Measurements from ENCODE around the gene CNTFR. TPM values are rescaled to one million over a fixed set of nuclear protein-coding genes. Genes with fewer than 3 reads are reported as not detected.

CNTFR gene, protein sequence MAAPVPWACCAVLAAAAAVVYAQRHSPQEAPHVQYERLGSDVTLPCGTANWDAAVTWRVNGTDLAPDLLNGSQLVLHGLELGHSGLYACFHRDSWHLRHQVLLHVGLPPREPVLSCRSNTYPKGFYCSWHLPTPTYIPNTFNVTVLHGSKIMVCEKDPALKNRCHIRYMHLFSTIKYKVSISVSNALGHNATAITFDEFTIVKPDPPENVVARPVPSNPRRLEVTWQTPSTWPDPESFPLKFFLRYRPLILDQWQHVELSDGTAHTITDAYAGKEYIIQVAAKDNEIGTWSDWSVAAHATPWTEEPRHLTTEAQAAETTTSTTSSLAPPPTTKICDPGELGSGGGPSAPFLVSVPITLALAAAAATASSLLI
- total RNA-seq = not detected in 2 replicates

DNA sequence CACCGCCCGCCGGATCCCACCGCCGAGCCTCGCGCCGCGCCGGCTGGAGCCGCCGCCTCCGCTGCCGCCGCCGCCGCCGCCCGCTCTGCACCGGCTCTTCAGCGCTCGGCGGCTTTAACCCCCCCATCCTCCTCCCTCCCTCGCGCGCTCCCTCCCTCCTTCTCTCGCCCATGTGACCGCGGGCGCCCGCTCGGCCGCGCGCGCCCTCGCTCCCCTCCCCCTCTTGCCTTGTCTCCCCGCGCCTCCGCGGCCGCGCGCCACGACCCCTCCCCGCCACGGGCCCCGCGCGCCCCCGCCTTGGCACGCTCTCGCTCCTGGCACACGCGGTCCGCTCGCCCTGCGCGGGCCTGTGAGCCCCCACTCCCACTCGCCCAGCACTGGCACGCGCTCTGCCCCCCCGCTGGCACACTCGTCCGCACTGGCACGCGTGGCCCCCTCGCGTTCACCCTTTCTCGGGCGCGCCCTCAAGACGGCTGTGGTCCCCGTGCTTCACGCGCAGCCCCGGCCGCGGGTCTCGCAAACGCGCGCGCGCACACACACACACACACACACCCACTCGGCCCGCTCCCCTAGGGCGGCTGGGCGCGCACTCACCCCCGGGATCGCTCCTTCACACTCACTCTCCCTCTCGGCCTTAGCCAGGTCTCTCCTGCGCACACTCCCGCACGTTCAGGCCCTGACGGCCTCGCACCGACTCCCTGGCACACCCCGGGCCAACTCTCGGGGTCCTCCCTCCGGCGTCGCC is at the start of gene CNTFR:
Gene CNTFR (minus strand): TSS at position 89 of the 745 bp plus-strand sequence. CDS start 20,743 bp downstream, outside the sequence.

DNA sequence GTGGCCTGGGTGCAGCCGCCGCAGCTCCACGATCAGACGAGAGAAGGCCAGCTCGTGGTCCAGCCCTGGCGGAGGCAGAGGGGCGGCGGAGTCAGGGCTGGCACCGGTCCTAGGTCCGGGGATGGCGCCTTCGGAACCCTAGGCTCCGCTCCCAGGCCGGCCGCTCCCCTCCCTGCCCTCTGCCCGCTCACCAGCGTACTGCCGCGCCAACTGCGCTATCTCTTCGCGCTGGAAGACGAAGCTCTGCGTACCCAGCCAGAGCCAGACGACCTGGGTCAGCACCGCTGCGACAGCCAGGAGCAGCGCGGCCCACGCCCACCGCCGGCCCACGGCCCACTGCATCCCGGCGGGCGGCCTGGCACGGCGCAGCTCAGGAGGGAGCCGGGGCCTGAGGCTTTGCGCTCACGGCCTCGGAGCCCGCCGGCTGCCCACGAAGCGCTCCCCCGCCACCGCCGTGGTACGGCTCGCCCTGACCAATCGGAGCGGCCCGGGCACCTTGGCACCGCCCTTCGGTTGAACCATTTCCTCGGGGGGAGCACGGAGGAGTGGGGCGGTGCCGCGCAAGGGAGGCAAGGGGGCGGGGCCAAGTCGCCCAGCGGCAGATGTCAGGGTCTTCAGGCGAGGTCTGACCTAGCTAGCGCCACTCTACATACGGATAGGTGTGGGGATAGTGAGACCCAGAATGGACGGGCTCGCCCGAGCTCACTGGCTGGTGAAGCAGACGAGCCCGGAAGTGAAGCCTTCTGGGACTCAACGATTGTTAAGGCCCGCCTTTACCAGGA is 48.0 kb upstream of the CNTFR start, which contains the start of gene SIGMAR1:
Gene SIGMAR1 (minus strand): TSS at position 432 of the 782 bp plus-strand sequence. CDS start 90 bp downstream, at position 342.

DNA sequence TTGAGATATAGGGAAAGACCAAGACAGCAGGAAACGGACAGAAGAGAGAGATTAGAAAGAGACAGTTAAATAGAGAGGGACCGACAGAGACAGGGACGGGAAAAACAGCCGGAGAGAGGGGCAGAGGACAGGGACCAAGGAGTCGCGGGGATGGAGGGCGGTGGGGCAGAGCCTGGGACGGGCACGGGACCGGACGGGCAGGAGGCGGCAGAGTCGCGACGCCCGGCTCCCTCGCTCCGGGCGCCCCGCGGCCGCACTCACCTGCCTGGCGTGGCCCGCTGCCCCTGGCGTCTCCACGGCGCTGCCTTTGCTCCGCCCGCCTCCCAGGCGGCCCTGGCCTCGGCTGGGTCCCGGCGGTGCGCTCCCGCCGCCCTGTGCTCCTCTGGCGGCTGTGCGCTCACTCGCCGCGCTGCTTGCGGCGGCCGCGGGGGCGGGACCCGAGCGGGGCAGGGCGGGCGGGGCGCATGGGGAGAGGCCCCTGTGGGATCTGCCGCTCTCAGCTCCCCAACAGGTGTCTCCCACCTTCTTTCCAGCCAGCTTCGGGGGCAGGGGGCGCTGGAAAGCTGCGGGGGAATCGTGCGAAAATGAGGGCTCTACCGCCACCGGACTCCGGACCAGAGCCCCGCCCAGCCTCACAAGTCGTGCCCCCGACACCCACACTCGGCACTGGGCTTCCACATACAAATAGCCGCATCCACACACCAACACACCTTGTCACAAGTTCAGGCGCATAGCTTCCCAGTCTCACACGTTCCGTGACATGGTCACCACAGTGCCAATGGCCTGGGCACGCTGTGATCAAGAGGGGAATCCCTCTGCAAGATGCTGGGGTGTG is 39.3 kb upstream of the CNTFR start, which contains the start of gene ARID3C:
Gene ARID3C (minus strand): TSS at position 411 of the 835 bp plus-strand sequence. CDS start 1,052 bp downstream, outside the sequence.

DNA sequence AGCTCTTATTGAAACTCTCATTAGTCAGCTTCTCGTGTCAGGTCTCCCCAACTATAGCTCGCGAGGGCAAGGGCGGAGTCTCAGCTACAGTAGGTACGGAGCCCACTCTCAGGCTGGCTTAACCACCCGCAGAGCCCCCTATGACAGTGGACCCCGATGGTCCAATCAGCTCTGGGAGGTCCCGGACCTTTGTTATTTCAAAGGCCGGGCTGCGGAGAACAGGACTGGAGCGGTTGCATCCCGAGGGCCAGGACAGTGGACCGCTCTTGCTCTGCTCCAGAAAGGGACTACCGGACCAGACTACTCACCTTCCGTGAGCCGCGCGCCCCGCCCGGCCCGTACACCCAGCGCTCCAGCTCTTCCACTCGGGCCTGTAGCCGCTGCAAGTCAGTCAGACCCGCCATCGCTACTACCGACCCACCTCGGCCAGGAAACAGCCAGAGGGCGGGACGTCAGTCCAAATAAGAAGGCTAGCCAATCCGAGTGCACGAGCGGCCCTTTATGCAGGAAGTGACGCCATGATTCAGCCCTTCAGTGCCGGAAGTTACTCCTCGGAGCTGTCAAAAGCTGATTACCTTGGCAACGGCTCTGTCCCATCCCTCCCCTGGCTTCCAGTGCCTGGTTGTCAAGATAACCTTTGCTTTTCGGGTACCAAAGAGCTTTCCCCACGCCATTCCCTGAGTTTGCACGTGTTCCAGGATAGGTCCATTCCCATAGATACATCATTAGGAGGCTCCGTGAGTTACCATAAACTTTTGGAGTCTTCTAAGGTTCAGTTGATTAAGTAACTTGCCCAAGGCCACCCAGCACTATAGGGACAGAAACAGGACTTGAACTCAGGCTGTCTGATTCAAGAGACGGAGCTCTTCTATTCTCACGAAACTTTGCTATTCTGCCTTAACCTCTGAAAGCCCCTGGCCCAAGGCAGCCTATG is 30.8 kb upstream of the CNTFR start, which contains the start of gene DCTN3:
Gene DCTN3 (minus strand): TSS at position 435 of the 934 bp plus-strand sequence. CDS start 31 bp downstream, at position 404.

DNA sequence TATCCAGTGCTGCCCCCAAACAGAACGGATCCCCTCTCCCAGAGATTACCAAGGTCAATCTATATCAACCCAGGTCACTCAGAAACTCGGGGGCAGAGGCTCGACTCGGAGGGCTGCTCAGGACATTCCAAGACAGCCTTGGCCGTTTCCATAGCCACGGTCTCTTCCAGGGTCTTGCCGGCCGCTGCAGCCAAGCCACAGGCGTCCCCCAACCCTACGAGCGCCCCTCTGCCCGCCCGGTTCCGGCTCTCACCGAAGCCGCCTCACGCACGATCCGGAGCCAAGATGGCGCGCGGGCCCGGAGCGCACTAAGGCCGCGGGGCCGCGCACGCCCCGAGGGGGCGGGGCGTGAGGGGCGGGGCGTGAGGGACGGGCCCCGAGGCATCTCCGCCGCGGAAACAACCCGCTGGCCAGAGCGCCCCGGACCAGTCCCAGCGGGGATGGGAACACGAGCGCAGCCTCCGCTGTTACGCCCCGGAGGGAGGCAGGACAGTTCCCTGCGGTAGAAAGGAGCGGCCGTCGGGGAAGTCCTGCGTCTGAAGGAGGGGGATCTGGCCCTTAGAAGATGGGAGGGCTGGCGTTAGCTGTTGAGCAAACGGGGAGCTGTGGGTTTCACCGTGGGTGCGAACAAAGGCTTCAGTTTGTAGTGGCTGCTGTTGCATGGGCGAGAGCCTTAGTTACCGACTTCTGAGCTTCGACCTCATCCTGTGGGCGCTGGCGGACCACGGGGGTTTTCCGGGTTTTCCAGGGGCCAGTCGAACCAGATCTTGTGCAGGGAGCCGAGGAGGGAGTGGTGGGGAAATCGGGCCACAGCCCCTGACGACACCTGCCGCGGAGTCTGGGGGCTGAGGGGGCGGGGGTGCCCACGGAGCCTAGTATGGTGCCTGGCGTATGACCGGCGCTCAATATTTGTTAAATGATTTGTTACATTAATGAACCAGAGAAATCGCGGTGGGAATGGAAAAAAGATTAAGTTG is 22.6 kb upstream of the CNTFR start, which contains the start of gene RPP25L:
Gene RPP25L (minus strand): TSS at position 287 of the 977 bp plus-strand sequence. CDS start 801 bp downstream, outside the sequence.

DNA sequence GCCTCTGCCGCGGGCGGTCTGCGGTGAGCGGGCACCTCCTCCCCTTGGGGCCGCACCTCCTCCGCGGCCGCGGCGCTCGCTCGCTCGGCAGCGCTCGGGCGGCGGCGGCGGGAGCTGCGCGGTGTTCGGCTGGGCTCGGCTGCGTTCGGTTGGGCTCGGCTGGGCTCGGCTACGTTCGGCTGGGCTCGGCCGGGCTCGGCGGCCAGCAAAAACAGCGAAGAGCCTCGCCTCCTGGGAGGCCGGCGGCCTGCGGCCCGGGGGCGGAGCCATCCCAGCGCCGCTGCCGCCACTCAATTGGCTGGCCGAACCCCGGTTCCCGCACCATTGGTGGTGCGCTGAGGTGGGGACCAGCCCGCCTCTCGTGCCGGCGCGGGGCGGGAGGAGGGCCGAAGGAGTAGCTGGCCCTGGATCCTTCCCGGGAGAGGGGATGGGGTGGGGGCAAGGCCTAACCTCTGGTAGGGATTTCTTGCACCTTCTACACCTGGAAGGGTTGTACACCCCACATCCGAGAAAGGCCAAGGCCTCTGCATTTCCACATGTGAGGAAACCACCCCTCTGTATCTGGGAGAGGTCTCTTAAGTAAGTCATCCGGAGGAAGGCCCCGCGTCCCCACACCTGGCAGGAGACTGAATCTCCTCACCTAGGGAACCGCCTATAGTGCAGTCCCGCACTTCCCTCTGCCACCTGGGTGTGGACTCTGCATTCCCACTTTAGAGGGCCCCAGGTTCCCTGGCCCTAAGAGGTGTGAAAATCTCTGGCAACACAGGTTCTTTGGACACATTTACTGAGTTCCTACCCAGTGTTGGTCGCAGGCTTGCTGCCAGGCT is 66.3 kb downstream of the CNTFR start, which contains the start of gene ENHO:
Gene ENHO (minus strand): TSS at position 20 of the 827 bp plus-strand sequence. CDS start 1,295 bp downstream, outside the sequence.

Other genes with a start within 250 kb of the CNTFR start
- 3.6 and 6.1 TPM in 2 replicates for gene MYORG, start 212.8 kb downstream of the CNTFR start, total RNA-seq
- 20.6 and 26.9 TPM in 2 replicates for gene FAM219A, start 131.2 kb downstream of the CNTFR start, total RNA-seq
- not detected in 2 replicates for gene DNAI1, start 130.9 kb downstream of the CNTFR start, total RNA-seq
- gene ENHO, start 66.7 kb downstream of the CNTFR start, total RNA-seq = 0.29 TPM in 1 of 2 replicates, not detected in the other
- gene RPP25L, start 22.4 kb upstream of the CNTFR start, total RNA-seq = 12.6 and 18.6 TPM in 2 replicates
- 63.0 and 65.0 TPM in 2 replicates for gene DCTN3, start 30.8 kb upstream of the CNTFR start, total RNA-seq
- 0.33 TPM in 1 of 2 replicates, not detected in the other for gene ARID3C, start 39.3 kb upstream of the CNTFR start, total RNA-seq
- 70.1 and 78.1 TPM in 2 replicates for gene SIGMAR1, start 48.1 kb upstream of the CNTFR start, total RNA-seq
- 32.3 and 40.2 TPM in 2 replicates for gene GALT, start 57.0 kb upstream of the CNTFR start, total RNA-seq
- gene IL11RA, start 62.5 kb upstream of the CNTFR start, total RNA-seq = 7.8 and 12.4 TPM in 2 replicates
- not detected in 2 replicates for gene CCL27, start 72.9 kb upstream of the CNTFR start, total RNA-seq
- gene CCL19, start 101.6 kb upstream of the CNTFR start, total RNA-seq = not detected in 2 replicates
- not detected in 2 replicates for gene CCL21, start 120.4 kb upstream of the CNTFR start, total RNA-seq

Measured in vein endothelial cell (primary cell).